ENCODE data around the gene HBS1L.

GRCh38 chr6:134984821-134985220 lies 69.8 kb downstream of the HBS1L start:
- TF ChIP-seq CTCF (conservative IDR thresholded peaks at IDR 0.05; ENCODE audit: low read length) (no peak), EZH2phosphoT487 (IDR thresholded peaks at IDR 0.05; ENCODE audit: borderline replicate concordance, low read depth, low read length) (no peak)
